AG04450 (cell line): ENCODE measurements around the gene PLD1. TPM values are rescaled to one million over a fixed set of nuclear protein-coding genes. Genes with fewer than 3 reads are reported as not detected.
"Not testable (repeated sequence)": the region's sequence is repeated elsewhere in the genome, so short reads cannot be mapped to it uniquely, and the experiment has no call there.

Experiments used
- CTCF ChIA-PET: fragments of 300-600, 350-600 bp; formaldehyde crosslinking; extraction: SDS; loops from one replicate; lab custom pipeline; 2022; ENCODE audit warnings: antibody characterized with exemption, inconsistent platforms; lab: Charles Lee
- POLR2A ChIA-PET: fragments of 350-600 bp; formaldehyde crosslinking; extraction: SDS; loops from one replicate; lab custom pipeline; 2021; ENCODE audit warnings: antibody characterized with exemption, inconsistent platforms; lab: Yijun Ruan, JAX
- DNase-seq: peaks from one replicate; pipeline ENCODE4 v3.0.0-alpha.2; 2011; ENCODE audit warnings: low read depth, low spot score
- H3K27ac ChIP-seq: one replicate; pipeline ENCODE4 v1.5.1; 2012; ENCODE audit warnings: low read depth, low read length, control low read depth
- H3K27me3 ChIP-seq: one replicate; pipeline ENCODE4 v1.6.0; 2012; ENCODE audit warnings: low read length; ENCODE audit not compliant: control insufficient read depth, insufficient read depth
- H3K4me3 ChIP-seq: 2 replicates; pipeline ENCODE4 v1.5.1; 2011; ENCODE audit warnings: mild to moderate bottlenecking, low read depth, low read length, control low read depth
- H3K9me3 ChIP-seq: 2 replicates; pipeline ENCODE4 v1.5.1; 2012; ENCODE audit warnings: low read length; ENCODE audit not compliant: control insufficient read depth, insufficient read depth
- CTCF ChIP-seq: IDR thresholded peaks from 2 replicates; pipeline ENCODE4 v1.5.1; 2011; ENCODE audit warnings: low read depth, low read length, control low read depth, inconsistent platforms
- polyA plus RNA-seq: library from polyadenylated mRNA; depleted of rRNA; stranded (reverse); fragments of >200 nt; gene quantifications from 2 replicates; pipeline ENCODE4 v1.2.3, GENCODE V29; 2011

PLD1 gene
- polyA plus RNA-seq, 1 experiment: 20.2 TPM

- H3K27me3 ChIP-seq: no peaks in the 10 kb centered on the region
- no peaks in the 10 kb centered on the region for H3K9me3 ChIP-seq
- TF ChIP-seq CTCF: no peak
- no peak for DNase-seq
- H3K4me3 ChIP-seq: no peak overlapping the region
- H3K27ac ChIP-seq: no peak overlapping the region
- ChIA-PET CTCF (no interaction called here), POLR2A (no interaction called here)
Observed at GRCh38 chr3:171821778-171822358, 11.6 kb upstream of the PLD1 start.

GRCh38 chr3:171821044-171821443 lies 10.8 kb upstream of the PLD1 start:
- CTCF ChIA-PET: no interaction called here
- TF ChIP-seq CTCF: no peak
- Histone ChIP-seq H3K9me3 (no peaks in the 10 kb centered on the region), H3K27me3 (no peaks in the 10 kb centered on the region), H3K27ac (no peak overlapping the region), H3K4me3 (no peak overlapping the region)
- DNase-seq: no peak
- POLR2A ChIA-PET: no interaction called here

- ChIA-PET POLR2A (interaction anchor here (0.6 kb wide), 1 partner anchor 14 kb away, joined by 3 read pairs; no protein-coding TSS in a partner anchor), CTCF (interaction anchor here (0.9 kb wide), 1 partner anchor 12 kb away, joined by 4 read pairs; no protein-coding TSS in a partner anchor)
- Histone ChIP-seq H3K27ac (no peak overlapping the region), H3K4me3 (no peak overlapping the region), H3K9me3 (no peaks in the 10 kb centered on the region), H3K27me3 (no peaks in the 10 kb centered on the region)
- no peak for TF ChIP-seq CTCF
- no peak for DNase-seq
Observed at GRCh38 chr3:171817074-171817800, 7.0 kb upstream of the PLD1 start.

- POLR2A ChIA-PET: no interaction called here
- no peak for TF ChIP-seq CTCF
- CTCF ChIA-PET: no interaction called here
- H3K9me3 ChIP-seq: no peaks in the 10 kb centered on the region
- H3K27me3 ChIP-seq: no peaks in the 10 kb centered on the region
- H3K4me3 ChIP-seq: no peak overlapping the region
- no peak overlapping the region for H3K27ac ChIP-seq
- DNase-seq: no peak
Observed at GRCh38 chr3:171815973-171816595, 5.8 kb upstream of the PLD1 start.

- CTCF ChIA-PET: interaction anchor here (1.8 kb wide), 1 partner anchor 15 kb away, joined by 8 read pairs; no protein-coding TSS in a partner anchor
- H3K27me3 ChIP-seq, H3K9me3 ChIP-seq, H3K27ac ChIP-seq, H3K4me3 ChIP-seq, POLR2A ChIA-PET, DNase-seq: not testable (repeated sequence)
Observed at GRCh38 chr3:171814662-171815061, 4.4 kb upstream of the PLD1 start.
